Mesenchymal stem cell (in vitro differentiated cells and primary cell): ENCODE measurements around the gene C10orf90.

ENCODE experiments used
- DNase-seq: peaks from one replicate; pipeline ENCODE4 v3.0.0-alpha.2; 2013
- H2AFZ ChIP-seq: one replicate; pipeline ENCODE4 v1.6.1; 2013; ENCODE audit warnings: low read depth, mild to moderate bottlenecking, control low read depth, inconsistent platforms, low read length, moderate library complexity
- H2AK5ac ChIP-seq: 2 replicates; pipeline ENCODE4 v1.6.1; 2013; ENCODE audit warnings: low read length, moderate library complexity, mild to moderate bottlenecking, inconsistent platforms; ENCODE audit not compliant: severe bottlenecking
- H2BK120ac ChIP-seq: one replicate; pipeline ENCODE4 v1.6.1; 2013; ENCODE audit warnings: low read depth, mild to moderate bottlenecking, inconsistent platforms, low read length, moderate library complexity
- H2BK12ac ChIP-seq, 2 experiments: one replicate each; pipeline ENCODE4 v1.6.1; 2013; ENCODE audit warnings: inconsistent platforms in 2 of 2, low read length in 2 of 2, mild to moderate bottlenecking in 2 of 2, moderate library complexity in 2 of 2, control low read depth in 1 of 2
- H2BK15ac ChIP-seq: one replicate; pipeline ENCODE4 v1.6.1; 2013; ENCODE audit warnings: mild to moderate bottlenecking, low read depth, inconsistent platforms; ENCODE audit not compliant: poor library complexity, severe bottlenecking
- H2BK5ac ChIP-seq: 2 replicates; pipeline ENCODE4 v1.6.1; 2013; ENCODE audit warnings: low read depth, mild to moderate bottlenecking, low read length, control low read depth, inconsistent platforms; ENCODE audit not compliant: poor library complexity, severe bottlenecking
- H3K14ac ChIP-seq, 2 experiments: one replicate each; pipeline ENCODE4 v1.6.1; 2013; ENCODE audit warnings: inconsistent platforms in 2 of 2, low read length in 2 of 2, control low read depth in 1 of 2, mild to moderate bottlenecking in 1 of 2, moderate library complexity in 1 of 2
- H3K18ac ChIP-seq, 2 experiments: one replicate each; pipeline ENCODE4 v1.6.1; 2013; ENCODE audit warnings: inconsistent platforms in 2 of 2, low read length in 2 of 2, control low read depth in 1 of 2, low read depth in 1 of 2, mild to moderate bottlenecking in 1 of 2
- H3K23ac ChIP-seq, 2 experiments: one replicate each; pipeline ENCODE4 v1.6.1; 2013; ENCODE audit warnings: inconsistent platforms in 2 of 2, low read length in 2 of 2, mild to moderate bottlenecking in 2 of 2, moderate library complexity in 2 of 2, control low read depth in 1 of 2
- H3K27ac ChIP-seq: 2 replicates; pipeline ENCODE4 v1.5.1; 2013; ENCODE audit warnings: mild to moderate bottlenecking, moderate library complexity, low read length, control low read depth, inconsistent platforms; ENCODE audit not compliant: poor library complexity, severe bottlenecking
- H3K27me3 ChIP-seq, 2 experiments: 2 replicates each; pipeline versions ENCODE4 v1.6.1 to v1.7.0; 2013; ENCODE audit warnings: low read length in 2 of 2, mild to moderate bottlenecking in 2 of 2, moderate library complexity in 2 of 2, control low read depth in 1 of 2, inconsistent platforms in 1 of 2; ENCODE audit not compliant: control insufficient read depth in 1 of 2, insufficient read depth in 1 of 2
- H3K36me3 ChIP-seq, 2 experiments: 2 replicates each; pipeline versions ENCODE4 v1.6.1 to v1.7.0; 2013; ENCODE audit warnings: low read length in 2 of 2, control low read depth in 1 of 2, inconsistent platforms in 1 of 2, low read depth in 1 of 2, mild to moderate bottlenecking in 1 of 2; ENCODE audit not compliant: insufficient read depth in 2 of 2, control insufficient read depth in 1 of 2
- H3K4ac ChIP-seq, 2 experiments: one replicate each; pipeline ENCODE4 v1.6.1; 2013; ENCODE audit warnings: inconsistent platforms in 2 of 2, low read length in 2 of 2, mild to moderate bottlenecking in 2 of 2, moderate library complexity in 2 of 2, control low read depth in 1 of 2, low read depth in 1 of 2
- H3K4me1 ChIP-seq: 2 replicates; pipeline ENCODE4 v1.6.1; 2013; ENCODE audit warnings: low read depth, low read length, control low read depth; ENCODE audit not compliant: control insufficient read depth, insufficient read depth
- H3K4me2 ChIP-seq: 2 replicates; pipeline ENCODE4 v1.6.1; 2013; ENCODE audit warnings: low read length, mild to moderate bottlenecking, inconsistent platforms; ENCODE audit not compliant: poor library complexity, severe bottlenecking
- H3K4me3 ChIP-seq, 2 experiments: 2 replicates each; pipeline versions ENCODE4 v1.5.1 to v1.7.0; 2013; ENCODE audit warnings: low read length in 2 of 2, mild to moderate bottlenecking in 2 of 2, control low read depth in 1 of 2, low read depth in 1 of 2; ENCODE audit not compliant: insufficient read depth in 1 of 2
- H3K79me1 ChIP-seq: replicated peaks from 2 replicates; pipeline ENCODE4 v1.6.1; 2013; ENCODE audit warnings: mild to moderate bottlenecking, control low read depth, low read length, inconsistent platforms; ENCODE audit not compliant: poor library complexity, severe bottlenecking
- H3K9ac ChIP-seq: 2 replicates; pipeline ENCODE4 v1.7.0; 2013; ENCODE audit warnings: mild to moderate bottlenecking, low read length, moderate library complexity
- H3K9me3 ChIP-seq: 2 replicates; pipeline ENCODE4 v1.7.0; 2013; ENCODE audit warnings: mild to moderate bottlenecking, low read length; ENCODE audit not compliant: control insufficient read depth
- H4K8ac ChIP-seq: one replicate; pipeline ENCODE4 v1.6.1; 2013; ENCODE audit warnings: inconsistent platforms, mild to moderate bottlenecking, low read length, moderate library complexity
- H4K91ac ChIP-seq: one replicate; pipeline ENCODE4 v1.6.1; 2013; ENCODE audit warnings: mild to moderate bottlenecking, low read length, inconsistent platforms
- WGBS: methylation state at CpG from one replicate; pipeline ENCODE4 v1.1.7; 2013; ENCODE audit warnings: mixed read lengths; 5-methylcytosine and 5-hydroxymethylcytosine counted together

Gene C10orf90

GRCh38 chr10:126452245-126452644 lies 218.2 kb downstream of the C10orf90 start:
- no peaks in the 10 kb centered on the region for H3K79me1 ChIP-seq
- 100% methylated on average over 1 of the region's 2 CpGs for WGBS
- no peak overlapping the region for H3K18ac ChIP-seq
- no peak overlapping the region for H3K4me2 ChIP-seq
- H2BK5ac ChIP-seq = no peak overlapping the region
- peaks cover 5% of the 10 kb centered on the region for H3K9me3 ChIP-seq
- H3K4me1 ChIP-seq = no peaks in the 10 kb centered on the region
- H3K27ac ChIP-seq = no peak overlapping the region
- H3K27me3 ChIP-seq = no peaks in the 10 kb centered on the region
- H3K14ac ChIP-seq = no peak overlapping the region
- H3K4ac ChIP-seq = no peak overlapping the region
- no peak overlapping the region for H2BK12ac ChIP-seq
- no peak overlapping the region for H3K4me3 ChIP-seq
- no peak overlapping the region for H2AFZ ChIP-seq
- no peak overlapping the region for H3K23ac ChIP-seq
- H4K91ac ChIP-seq = no peak overlapping the region
- no peak overlapping the region for H2AK5ac ChIP-seq
- DNase-seq = no peak
- no peaks in the 10 kb centered on the region for H3K36me3 ChIP-seq
- H2BK120ac ChIP-seq = no peak overlapping the region
- no peak overlapping the region for H4K8ac ChIP-seq
- no peak overlapping the region for H3K9ac ChIP-seq
- no peak overlapping the region for H2BK15ac ChIP-seq

DNA sequence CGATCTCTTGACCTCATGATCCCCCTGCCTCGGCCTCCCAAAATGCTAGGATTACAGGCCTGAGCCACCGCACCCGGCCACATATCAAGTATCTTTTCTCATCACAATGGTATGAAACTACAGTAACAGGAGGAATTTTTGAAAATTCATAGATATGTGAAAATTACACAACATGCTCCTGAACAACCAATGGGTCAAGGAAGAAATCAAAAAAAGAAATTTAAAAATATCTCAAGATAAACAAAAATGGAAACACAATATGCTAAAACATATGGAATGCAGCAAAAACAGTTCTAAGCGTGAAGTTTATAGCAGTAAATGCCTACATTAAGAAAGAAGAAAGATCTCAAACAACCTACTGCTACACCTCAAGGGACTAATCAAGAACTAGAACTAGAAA lies 222.4 kb downstream of the C10orf90 start:
- H2BK15ac ChIP-seq = no peak overlapping the region
- no peak overlapping the region for H4K91ac ChIP-seq
- H2BK5ac ChIP-seq = no peak overlapping the region
- no peaks in the 10 kb centered on the region for H3K36me3 ChIP-seq
- no peak overlapping the region for H3K23ac ChIP-seq
- peaks cover 15% of the 10 kb centered on the region for H3K9me3 ChIP-seq
- H3K27ac ChIP-seq = no peak overlapping the region
- no peak overlapping the region for H3K4me3 ChIP-seq
- H2BK120ac ChIP-seq = no peak overlapping the region
- no peak overlapping the region for H3K4me2 ChIP-seq
- no peak overlapping the region for H4K8ac ChIP-seq
- no peaks in the 10 kb centered on the region for H3K27me3 ChIP-seq
- H3K18ac ChIP-seq = no peak overlapping the region
- no peak overlapping the region for H2AK5ac ChIP-seq
- no peak for DNase-seq
- no peak overlapping the region for H2BK12ac ChIP-seq
- no peak overlapping the region for H2AFZ ChIP-seq
- no peak overlapping the region for H3K4ac ChIP-seq
- WGBS = no CpG with 5 or more reads among the region's 5 CpGs
- no peaks in the 10 kb centered on the region for H3K4me1 ChIP-seq
- H3K9ac ChIP-seq = no peak overlapping the region
- H3K79me1 ChIP-seq = no peaks in the 10 kb centered on the region
- no peak overlapping the region for H3K14ac ChIP-seq

GRCh38 chr10:126439942-126440341 lies 230.6 kb downstream of the C10orf90 start:
- H2AFZ ChIP-seq = no peak overlapping the region

DNA sequence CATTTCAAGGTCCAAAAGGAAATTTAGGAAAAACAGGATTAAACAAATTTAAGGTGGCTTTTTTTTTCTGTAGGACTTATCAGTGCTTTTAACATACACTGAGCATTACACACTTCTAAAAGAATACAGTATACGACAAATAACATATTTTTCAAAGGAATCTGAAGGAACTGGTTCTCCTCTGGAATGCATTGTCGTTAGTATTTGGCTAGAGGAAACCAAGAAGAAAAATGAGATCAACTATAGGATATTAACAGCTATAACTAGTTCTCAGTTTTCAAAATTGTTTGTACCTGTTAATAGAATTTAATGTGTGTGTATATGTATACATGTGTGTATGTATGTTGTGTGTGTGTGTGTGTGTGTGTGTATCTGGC lies 232.1 kb downstream of the C10orf90 start:
- Histone ChIP-seq H3K79me1 (no peaks in the 10 kb centered on the region), H3K18ac (no peak overlapping the region), H2BK15ac (no peak overlapping the region), H2AK5ac (no peak overlapping the region), H3K4me3 (no peak overlapping the region), H3K9me3 (peaks cover 5% of the 10 kb centered on the region), H3K9ac (no peak overlapping the region), H2BK12ac (no peak overlapping the region), H3K4me2 (no peak overlapping the region), H3K27ac (no peak overlapping the region), H4K91ac (no peak overlapping the region), H4K8ac (no peak overlapping the region), H3K23ac (no peak overlapping the region), H3K4me1 (peaks cover under 1% of the 10 kb centered on the region), H3K14ac (no peak overlapping the region), H2AFZ (no peak overlapping the region), H2BK5ac (no peak overlapping the region), H2BK120ac (no peak overlapping the region), H3K4ac (no peak overlapping the region), H3K27me3 (no peaks in the 10 kb centered on the region), H3K36me3 (peaks cover 0 to 3% of the 10 kb centered on the region in 2 experiments)
- WGBS = no CpG with 5 or more reads among the region's 2 CpGs
- DNase-seq = no peak

More at GRCh38 chr10:126439942-126440341, 230.6 kb downstream of the C10orf90 start:
- H3K23ac ChIP-seq = no peak overlapping the region
- peaks cover 0 to 3% of the 10 kb centered on the region in 2 experiments for H3K36me3 ChIP-seq
- H2BK5ac ChIP-seq = no peak overlapping the region
- H3K14ac ChIP-seq = no peak overlapping the region
- H3K18ac ChIP-seq = no peak overlapping the region
- 97% methylated on average over 3 of the region's 3 CpGs for WGBS
- H3K9me3 ChIP-seq = peaks cover 11% of the 10 kb centered on the region
- H3K4me1 ChIP-seq = no peaks in the 10 kb centered on the region
- H3K4me2 ChIP-seq = no peak overlapping the region
- no peak overlapping the region for H3K9ac ChIP-seq
- H3K4ac ChIP-seq = peak overlapping the region in 1 of 2 experiments; percentile 51
- no peak overlapping the region for H3K27ac ChIP-seq
- no peaks in the 10 kb centered on the region for H3K27me3 ChIP-seq
- no peak overlapping the region for H3K4me3 ChIP-seq
- H2BK120ac ChIP-seq = no peak overlapping the region
- H3K79me1 ChIP-seq = no peaks in the 10 kb centered on the region
- no peak for DNase-seq
- no peak overlapping the region for H2BK12ac ChIP-seq
- H2AK5ac ChIP-seq = no peak overlapping the region
- no peak overlapping the region for H2BK15ac ChIP-seq
- peak overlapping the region; percentile 39 for H4K91ac ChIP-seq
- H4K8ac ChIP-seq = no peak overlapping the region
